AG10803 (cell line): ENCODE data around the gene NCS1.

Source experiments
- DNase-seq: peaks from one replicate; pipeline ENCODE4 v3.0.0; 2010; ENCODE audit warnings: low read depth
- H3K4me3 ChIP-seq: 2 replicates; pipeline ENCODE4 v1.5.1; 2011; ENCODE audit warnings: mild to moderate bottlenecking, low read length, control low read depth
- TF ChIP-seq, protein P1 (sequence below): conservative IDR thresholded peaks from 2 replicates; pipeline ENCODE4 v1.5.1; 2011; ENCODE audit warnings: mild to moderate bottlenecking, low read length, control low read depth, inconsistent platforms

The NCS1 gene

GRCh38 chr9:130283539-130284248 is 111.5 kb downstream of the NCS1 start:
- TF ChIP-seq, protein P1, sequence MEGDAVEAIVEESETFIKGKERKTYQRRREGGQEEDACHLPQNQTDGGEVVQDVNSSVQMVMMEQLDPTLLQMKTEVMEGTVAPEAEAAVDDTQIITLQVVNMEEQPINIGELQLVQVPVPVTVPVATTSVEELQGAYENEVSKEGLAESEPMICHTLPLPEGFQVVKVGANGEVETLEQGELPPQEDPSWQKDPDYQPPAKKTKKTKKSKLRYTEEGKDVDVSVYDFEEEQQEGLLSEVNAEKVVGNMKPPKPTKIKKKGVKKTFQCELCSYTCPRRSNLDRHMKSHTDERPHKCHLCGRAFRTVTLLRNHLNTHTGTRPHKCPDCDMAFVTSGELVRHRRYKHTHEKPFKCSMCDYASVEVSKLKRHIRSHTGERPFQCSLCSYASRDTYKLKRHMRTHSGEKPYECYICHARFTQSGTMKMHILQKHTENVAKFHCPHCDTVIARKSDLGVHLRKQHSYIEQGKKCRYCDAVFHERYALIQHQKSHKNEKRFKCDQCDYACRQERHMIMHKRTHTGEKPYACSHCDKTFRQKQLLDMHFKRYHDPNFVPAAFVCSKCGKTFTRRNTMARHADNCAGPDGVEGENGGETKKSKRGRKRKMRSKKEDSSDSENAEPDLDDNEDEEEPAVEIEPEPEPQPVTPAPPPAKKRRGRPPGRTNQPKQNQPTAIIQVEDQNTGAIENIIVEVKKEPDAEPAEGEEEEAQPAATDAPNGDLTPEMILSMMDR, result no peak
- H3K4me3 ChIP-seq, result no peak overlapping the region
- DNase-seq, result no peak

GRCh38 chr9:130284249-130284625 is 112.0 kb downstream of the NCS1 start:
- TF ChIP-seq, protein P1, result no peak
- DNase-seq, result no peak
- no peak overlapping the region for H3K4me3 ChIP-seq

GRCh38 chr9:130284690-130285089 is 112.5 kb downstream of the NCS1 start:
- H3K4me3 ChIP-seq, result no peak overlapping the region
- DNase-seq, result no peak
- TF ChIP-seq, protein P1, result no peak

DNA sequence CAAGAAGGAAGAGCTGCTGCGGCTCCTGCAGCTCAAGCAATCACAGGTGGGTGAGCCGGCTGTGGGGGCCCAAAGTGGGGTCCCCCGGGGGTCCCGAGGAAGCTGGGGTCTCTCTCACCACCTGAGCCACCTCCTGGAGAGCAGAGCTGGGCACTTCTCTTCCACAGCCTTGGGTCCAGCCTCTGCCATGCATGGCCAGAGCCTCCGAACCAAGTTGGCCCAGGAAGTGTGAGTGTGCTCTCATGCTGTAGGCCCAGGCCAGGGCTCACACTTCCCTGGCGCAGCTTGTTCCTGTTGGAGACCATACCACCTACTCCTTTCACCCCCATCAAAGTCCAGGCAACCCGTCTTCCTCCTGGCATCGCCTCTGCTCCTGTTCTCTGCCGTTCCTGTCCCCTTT is 113.1 kb downstream of the NCS1 start:
- H3K4me3 ChIP-seq, result no peak overlapping the region
- no peak for DNase-seq
- TF ChIP-seq, protein P1, result no peak

GRCh38 chr9:130286072-130286770 is 114.0 kb downstream of the NCS1 start:
- TF ChIP-seq, protein P1, result no peak
- no peak overlapping the region for H3K4me3 ChIP-seq

More at GRCh38 chr9:130286072-130286770, 114.0 kb downstream of the NCS1 start:
- no peak for DNase-seq
